Activated CD8-positive, alpha-beta memory T cell treated with anti-CD3 and anti-CD28 coated beads, Interleukin-2, amount 50 U/mL, for 1 hour (primary cell): ENCODE data around the gene ANKRD44.

ENCODE experiments used
- DNase-seq: peaks from one replicate; pipeline ENCODE4 v3.0.0-alpha.2; 2020; ENCODE audit errors: extremely low read depth

Gene ANKRD44

GRCh38 chr2:196957881-196958525 is 352.6 kb downstream of the ANKRD44 start:
- DNase-seq, result no peak

- DNase-seq, result no peak
Measured at GRCh38 chr2:196957442-196957841, 353.1 kb downstream of the ANKRD44 start.

GRCh38 chr2:196956069-196956468 is 354.5 kb downstream of the ANKRD44 start:
- DNase-seq, result no peak

- DNase-seq, result no peak
Measured at GRCh38 chr2:196955036-196955435, 355.5 kb downstream of the ANKRD44 start.

- DNase-seq, result no peak
Measured at GRCh38 chr2:196954001-196954400, 356.6 kb downstream of the ANKRD44 start.

- DNase-seq, result no peak
Measured at GRCh38 chr2:196952936-196953335, 357.6 kb downstream of the ANKRD44 start.

- DNase-seq, result no peak
Measured at GRCh38 chr2:196951973-196952372, 358.6 kb downstream of the ANKRD44 start.

GRCh38 chr2:196949116-196949515 is 361.5 kb downstream of the ANKRD44 start:
- no peak for DNase-seq

- DNase-seq, result no peak
Measured at GRCh38 chr2:196944570-196944969, 366.0 kb downstream of the ANKRD44 start.

GRCh38 chr2:196941398-196942078 is 369.0 kb downstream of the ANKRD44 start:
- no peak for DNase-seq

GRCh38 chr2:196939371-196939770 is 371.2 kb downstream of the ANKRD44 start:
- no peak for DNase-seq
